Psoas muscle (tissue), 8 donors: Measurements from ENCODE around the gene MDFIC2. TPM values are rescaled to one million over a fixed set of nuclear protein-coding genes. Genes with fewer than 3 reads are reported as not detected.

Source experiments
- ATAC-seq, 4 donors: fragments of 200-7000 bp; cut with Tn5 transposase; one replicate each; pipeline ENCODE4 v1.9.1; 2020; ENCODE audit warnings: moderate library complexity in 3 of 4, mild to moderate bottlenecking in 2 of 4
- DNase-seq, 2 donors: peaks; one replicate each; pipeline ENCODE4 v3.0.0-alpha.2; 2020
- H3K27ac ChIP-seq: fragments of 200-600 bp; one replicate; pipeline ENCODE4 v1.8.0; 2022
- H3K27me3 ChIP-seq, 3 donors: fragments of 200-600 bp in 1 of 3; one replicate each; pipeline versions ENCODE4 v1.6.1 to v1.8.0; 2013 to 2022; ENCODE audit warnings: low read length in 2 of 3, mild to moderate bottlenecking in 2 of 3, moderate library complexity in 1 of 3; ENCODE audit not compliant: insufficient read depth in 3 of 3
- H3K36me3 ChIP-seq, 2 donors: fragments of 200-600 bp in 1 of 2; one replicate each; pipeline versions ENCODE4 v1.6.1 to v1.8.0; 2013 to 2022; ENCODE audit warnings: low read depth in 1 of 2, mild to moderate bottlenecking in 1 of 2, moderate library complexity in 1 of 2; ENCODE audit not compliant: insufficient read depth in 1 of 2
- H3K4me1 ChIP-seq: fragments of 200-600 bp; one replicate; pipeline ENCODE4 v1.8.0; 2022
- H3K4me3 ChIP-seq: fragments of 200-600 bp; one replicate; pipeline ENCODE4 v1.8.0; 2022; ENCODE audit warnings: mild to moderate bottlenecking
- H3K9me3 ChIP-seq: fragments of 200-600 bp; one replicate; pipeline ENCODE4 v1.8.0; 2022
- WGBS, 3 donors: extraction: QIAGEN DNeasy Blood & Tissue Kit; methylation state at CpG; one replicate each; pipeline versions ENCODE4 v1.1.6 to v1.1.7; 2013; 5-methylcytosine and 5-hydroxymethylcytosine counted together
- intact Hi-C, 2 donors: fragments of 100-400 bp; cut with DNase I; formaldehyde crosslinking; loops; one replicate each; pipeline versions ENCODE4 v1.11.0 to v1.14.2; 2022
- polyA plus RNA-seq, 3 donors: library from polyadenylated mRNA; stranded (reverse); fragments of 200-250 nt; gene quantifications; one replicate each; pipeline ENCODE4 v1.2.3, GENCODE V29; 2013
- total RNA-seq, 4 donors: library from RNA; stranded (reverse); fragmentation: NEBNext Ultra II Directional in 2 of 4; extraction: Animal tissue kit (Norgen Biotek cat#: 25700) in 2 of 4; gene quantifications; one replicate each; pipeline versions ENCODE4 v1.2.1 to v1.2.4, GENCODE V29; 2021 to 2023
- TF ChIP-seq, protein P1 (sequence below): fragments of 200-600 bp; IDR thresholded peaks from one replicate; pipeline ENCODE4 v1.8.0; 2022; ENCODE audit warnings: antibody characterized with exemption
- donor health status: healthy with polysubstance abuse.
- donor health status: DM: no; HTN: no; CAD: no; lungs with moderate emphysema.
- donor health status: Bipolar disorder and iron deficiency.
- donor health status: healthy.
- donor health status: DM: yes; HTN: yes; CAD: no.
- donor health status: DM: no; HTN: no; CAD: no.
- donor health status: DM: no; HTN: no; CAD: no.
- donor health status: DM: yes; HTN: yes; CAD: no.

The MDFIC2 gene
- total and polyA plus RNA-seq, 7 donors, result not detected

DNA sequence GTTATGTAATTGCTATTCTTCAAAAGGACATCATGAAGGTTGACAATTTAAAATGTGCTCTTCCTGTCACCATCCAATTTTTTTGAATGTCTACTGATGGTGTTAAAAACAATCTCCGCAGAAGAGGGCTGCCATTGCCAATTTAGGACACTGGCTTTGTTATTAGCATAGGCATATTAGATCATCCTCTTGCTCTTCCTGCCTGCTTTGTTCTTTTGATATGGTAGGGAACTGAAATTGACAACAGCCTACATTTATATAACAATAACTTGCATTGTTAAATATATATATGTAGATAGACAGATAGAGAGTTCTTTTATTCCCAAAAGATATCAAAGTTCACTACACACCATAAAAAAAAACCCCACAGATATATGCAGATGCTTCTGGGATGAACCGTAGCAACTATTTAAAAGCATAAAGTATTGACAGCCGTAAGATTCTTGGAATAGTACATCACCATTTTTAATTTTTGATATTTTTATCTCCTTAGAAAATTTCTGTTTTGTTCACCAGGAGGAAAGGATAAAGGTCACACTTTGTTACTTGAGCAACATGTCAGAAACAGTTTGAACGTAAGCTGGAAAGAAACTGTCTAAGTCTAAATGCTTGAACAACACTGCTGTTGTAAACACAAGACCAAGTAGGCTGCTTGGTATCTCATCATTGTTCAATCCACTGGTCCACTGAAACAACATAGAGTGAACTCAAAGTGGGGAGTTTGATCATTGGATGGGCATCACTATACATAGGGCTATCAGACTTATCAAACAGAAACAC is 66.5 kb downstream of the MDFIC2 start:
- no peaks in the 10 kb centered on the region for H3K4me1 ChIP-seq
- DNase-seq, result no peak
- no peak overlapping the region for H3K4me3 ChIP-seq
- ATAC-seq, result no peak
- H3K27me3 ChIP-seq, result no peaks in the 10 kb centered on the region
- TF ChIP-seq, protein P1, sequence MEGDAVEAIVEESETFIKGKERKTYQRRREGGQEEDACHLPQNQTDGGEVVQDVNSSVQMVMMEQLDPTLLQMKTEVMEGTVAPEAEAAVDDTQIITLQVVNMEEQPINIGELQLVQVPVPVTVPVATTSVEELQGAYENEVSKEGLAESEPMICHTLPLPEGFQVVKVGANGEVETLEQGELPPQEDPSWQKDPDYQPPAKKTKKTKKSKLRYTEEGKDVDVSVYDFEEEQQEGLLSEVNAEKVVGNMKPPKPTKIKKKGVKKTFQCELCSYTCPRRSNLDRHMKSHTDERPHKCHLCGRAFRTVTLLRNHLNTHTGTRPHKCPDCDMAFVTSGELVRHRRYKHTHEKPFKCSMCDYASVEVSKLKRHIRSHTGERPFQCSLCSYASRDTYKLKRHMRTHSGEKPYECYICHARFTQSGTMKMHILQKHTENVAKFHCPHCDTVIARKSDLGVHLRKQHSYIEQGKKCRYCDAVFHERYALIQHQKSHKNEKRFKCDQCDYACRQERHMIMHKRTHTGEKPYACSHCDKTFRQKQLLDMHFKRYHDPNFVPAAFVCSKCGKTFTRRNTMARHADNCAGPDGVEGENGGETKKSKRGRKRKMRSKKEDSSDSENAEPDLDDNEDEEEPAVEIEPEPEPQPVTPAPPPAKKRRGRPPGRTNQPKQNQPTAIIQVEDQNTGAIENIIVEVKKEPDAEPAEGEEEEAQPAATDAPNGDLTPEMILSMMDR, result no peak
- no peaks in the 10 kb centered on the region for H3K36me3 ChIP-seq
- 64 to 76% (median 74%) methylated on average over 4 of the region's 4 CpGs for WGBS, 3 donors
- no peak overlapping the region for H3K27ac ChIP-seq
- intact Hi-C loops, result no loop called here
- H3K9me3 ChIP-seq, result no peaks in the 10 kb centered on the region

- no peak for ATAC-seq
- Histone ChIP-seq H3K9me3 (no peaks in the 10 kb centered on the region), H3K36me3 (no peaks in the 10 kb centered on the region), H3K4me1 (no peaks in the 10 kb centered on the region), H3K27ac (no peak overlapping the region), H3K27me3 (no peaks in the 10 kb centered on the region), H3K4me3 (no peak overlapping the region)
- TF ChIP-seq, protein P1, result no peak
- 81 to 89% (median 82%) methylated on average over 2 of the region's 2 CpGs for WGBS, 3 donors
- intact Hi-C loops, result no loop called here
- DNase-seq, result no peak
These were observed 68.0 kb downstream of the MDFIC2 start for GRCh38 chr3:70244422-70244821.

- H3K4me3 ChIP-seq, result no peak overlapping the region
- TF ChIP-seq, protein P1, result no peak
- no peaks in the 10 kb centered on the region for H3K36me3 ChIP-seq
- intact Hi-C loops, result no loop called here
- H3K4me1 ChIP-seq, result no peaks in the 10 kb centered on the region
- H3K27ac ChIP-seq, result no peak overlapping the region
- no peak for ATAC-seq
- no peaks in the 10 kb centered on the region for H3K9me3 ChIP-seq
- no peak for DNase-seq
- H3K27me3 ChIP-seq, result no peaks in the 10 kb centered on the region
- whole genome bisulfite sequencing, 3 donors, result 60 to 79% (median 74%) methylated on average over 2 of the region's 2 CpGs
These were observed 70.0 kb downstream of the MDFIC2 start for GRCh38 chr3:70242297-70242882.

- ATAC-seq, result no peak
- intact Hi-C loops, result no loop called here
- Histone ChIP-seq H3K4me1 (no peaks in the 10 kb centered on the region), H3K27me3 (no peaks in the 10 kb centered on the region), H3K4me3 (no peak overlapping the region), H3K9me3 (no peaks in the 10 kb centered on the region), H3K36me3 (no peaks in the 10 kb centered on the region), H3K27ac (no peak overlapping the region)
- WGBS, 3 donors, result 78 to 90% (median 85%) methylated on average over 1 of the region's 1 CpG
- no peak for DNase-seq
- TF ChIP-seq, protein P1, result no peak
These were observed 78.6 kb downstream of the MDFIC2 start for GRCh38 chr3:70233812-70234211.
